ENCODE measurements around the gene CP. TPM values are rescaled to one million over a fixed set of nuclear protein-coding genes. Genes with fewer than 3 reads are reported as not detected.

CP gene
- polyA plus RNA-seq, 1 donor (not counting 4 experiments of a cell fraction or from before 2014, with no cell fraction given) = 0.03 TPM

- no peak overlapping the region for H3K9ac ChIP-seq (ENCODE audit: control insufficient read depth, extremely low read depth, insufficient read depth, low read length)
- H4K20me1 ChIP-seq (ENCODE audit: control insufficient read depth, extremely low read depth, insufficient read depth, low read length) = no peaks in the 10 kb centered on the region
- FAIRE-seq (no peak), DNase-seq (ENCODE audit: low read depth, low spot score) (no peak)
- H3K4me2 ChIP-seq (ENCODE audit: control insufficient read depth, extremely low read depth, insufficient read depth, low read depth, low read length) = no peak overlapping the region
- dilution Hi-C loops (cut with MboI; ENCODE audit: extremely low pct_ligation_motif_present, low sequenced_read_pairs) = no loop called here
- H3K36me3 ChIP-seq (ENCODE audit: control insufficient read depth in 2 of 2, extremely low read depth in 1 of 2, insufficient read depth in 2 of 2, low read length in 2 of 2) = no peaks in the 10 kb centered on the region
- no peaks in the 10 kb centered on the region for H3K27me3 ChIP-seq (ENCODE audit: control insufficient read depth, extremely low read depth, insufficient read depth, low read length)
- no peak overlapping the region for H2AFZ ChIP-seq (ENCODE audit: control insufficient read depth, low read length)
- H3K4me3 ChIP-seq (ENCODE audit: control insufficient read depth in 2 of 3, extremely low read depth in 1 of 3, insufficient read depth in 2 of 3, low read depth in 1 of 3, low read length in 3 of 3) = no peak overlapping the region
- no peak for TF ChIP-seq EZH2 (IDR thresholded peaks at IDR 0.05; ENCODE audit: low read length)
- no peak for TF ChIP-seq CTCF (optimal IDR thresholded peaks at IDR 0.05 in 1 of 3, IDR thresholded peaks at IDR 0.05 in 1 of 3, conservative IDR thresholded peaks at IDR 0.05 in 1 of 3; ENCODE audit: extremely low read depth in 1 of 3, insufficient read depth in 2 of 3, low read length in 3 of 3)
- no peaks in the 10 kb centered on the region for H3K4me1 ChIP-seq (ENCODE audit: control insufficient read depth, extremely low read depth, insufficient read depth, low read length)
- no peaks in the 10 kb centered on the region for H3K9me1 ChIP-seq (ENCODE audit: control insufficient read depth, extremely low read depth, insufficient read depth, low read length)
- H3K79me2 ChIP-seq (ENCODE audit: control insufficient read depth, insufficient read depth, low read length) = no peaks in the 10 kb centered on the region
- no peak overlapping the region for H3K27ac ChIP-seq (ENCODE audit: control insufficient read depth, insufficient read depth, low read length)
- no peaks in the 10 kb centered on the region for H3K9me3 ChIP-seq (ENCODE audit: control insufficient read depth, low read depth, low read length)
Measured at GRCh38 chr3:149207475-149207874, 14.2 kb downstream of the CP start.

GRCh38 chr3:149204390-149204991 lies 17.1 kb downstream of the CP start:
- Histone ChIP-seq H3K9ac (ENCODE audit: control insufficient read depth, extremely low read depth, insufficient read depth, low read length) (no peak overlapping the region), H3K9me3 (ENCODE audit: control insufficient read depth, low read depth, low read length) (no peaks in the 10 kb centered on the region), H4K20me1 (ENCODE audit: control insufficient read depth, extremely low read depth, insufficient read depth, low read length) (no peaks in the 10 kb centered on the region), H3K36me3 (ENCODE audit: control insufficient read depth in 2 of 2, extremely low read depth in 1 of 2, insufficient read depth in 2 of 2, low read length in 2 of 2) (no peaks in the 10 kb centered on the region), H3K79me2 (ENCODE audit: control insufficient read depth, insufficient read depth, low read length) (no peaks in the 10 kb centered on the region), H3K4me2 (ENCODE audit: control insufficient read depth, extremely low read depth, insufficient read depth, low read depth, low read length) (no peak overlapping the region), H3K27ac (ENCODE audit: control insufficient read depth, insufficient read depth, low read length) (no peak overlapping the region), H3K4me1 (ENCODE audit: control insufficient read depth, extremely low read depth, insufficient read depth, low read length) (no peaks in the 10 kb centered on the region), H3K27me3 (ENCODE audit: control insufficient read depth, extremely low read depth, insufficient read depth, low read length) (no peaks in the 10 kb centered on the region), H3K9me1 (ENCODE audit: control insufficient read depth, extremely low read depth, insufficient read depth, low read length) (no peaks in the 10 kb centered on the region), H2AFZ (ENCODE audit: control insufficient read depth, low read length) (no peak overlapping the region), H3K4me3 (ENCODE audit: control insufficient read depth in 2 of 3, extremely low read depth in 1 of 3, insufficient read depth in 2 of 3, low read depth in 1 of 3, low read length in 3 of 3) (no peak overlapping the region)
- no peak for DNase-seq (ENCODE audit: low read depth, low spot score)
- dilution Hi-C loops (cut with MboI; ENCODE audit: extremely low pct_ligation_motif_present, low sequenced_read_pairs) = no loop called here
- TF ChIP-seq EZH2 (IDR thresholded peaks at IDR 0.05; ENCODE audit: low read length) (no peak), CTCF (optimal IDR thresholded peaks at IDR 0.05 in 1 of 3, IDR thresholded peaks at IDR 0.05 in 1 of 3, conservative IDR thresholded peaks at IDR 0.05 in 1 of 3; ENCODE audit: extremely low read depth in 1 of 3, insufficient read depth in 2 of 3, low read length in 3 of 3) (no peak)
- FAIRE-seq = no peak

Measured in keratinocyte (primary cell).